Measurements from ENCODE around the gene TNRC6C.
A peak's percentile ranks its signal among the peaks of the same experiment; 100 is the strongest.
"Not testable (repeated sequence)": the region's sequence is repeated elsewhere in the genome, so short reads cannot be mapped to it uniquely, and the experiment has no call there.

The TNRC6C gene

DNA sequence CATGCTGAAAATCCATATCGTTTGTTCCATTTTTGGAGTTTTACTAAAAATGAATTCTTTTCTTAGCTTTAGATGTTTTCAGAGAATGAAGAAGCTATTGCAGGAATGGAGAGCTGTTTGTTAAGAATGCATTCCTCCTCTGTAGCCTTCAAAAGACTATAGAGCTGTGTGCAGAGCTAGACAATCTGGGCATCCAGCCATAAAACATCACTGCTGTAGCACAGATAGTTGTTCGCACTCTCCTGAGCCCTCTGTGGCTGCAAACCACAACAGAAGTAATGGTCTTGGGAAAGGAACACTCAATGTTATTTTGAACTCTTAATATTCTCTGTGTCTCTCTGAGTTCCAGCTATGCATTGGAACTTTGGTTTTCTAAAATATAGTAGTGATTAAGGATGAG lies 4.9 kb downstream of the TNRC6C start:
- DNase-seq = no peak

DNA sequence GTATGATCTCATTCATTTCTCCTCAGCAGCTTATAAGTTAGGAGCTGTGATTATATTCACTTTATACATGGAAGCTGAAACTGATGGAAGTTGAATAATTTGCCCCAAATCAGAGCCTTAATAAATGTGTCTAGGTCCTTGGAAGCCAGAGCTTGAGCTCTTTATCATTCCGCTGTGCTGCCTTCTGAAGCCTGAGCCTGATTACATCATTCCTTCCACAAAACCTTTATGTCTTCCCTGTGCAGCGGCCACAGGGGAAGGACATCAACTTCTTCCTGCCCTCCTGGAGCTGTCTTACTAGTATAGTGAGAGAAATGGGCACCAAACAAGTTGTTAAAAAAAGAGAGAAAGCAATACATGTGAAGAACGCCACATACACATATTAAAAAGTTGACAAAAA lies 6.8 kb downstream of the TNRC6C start:
- no peak for DNase-seq

DNA sequence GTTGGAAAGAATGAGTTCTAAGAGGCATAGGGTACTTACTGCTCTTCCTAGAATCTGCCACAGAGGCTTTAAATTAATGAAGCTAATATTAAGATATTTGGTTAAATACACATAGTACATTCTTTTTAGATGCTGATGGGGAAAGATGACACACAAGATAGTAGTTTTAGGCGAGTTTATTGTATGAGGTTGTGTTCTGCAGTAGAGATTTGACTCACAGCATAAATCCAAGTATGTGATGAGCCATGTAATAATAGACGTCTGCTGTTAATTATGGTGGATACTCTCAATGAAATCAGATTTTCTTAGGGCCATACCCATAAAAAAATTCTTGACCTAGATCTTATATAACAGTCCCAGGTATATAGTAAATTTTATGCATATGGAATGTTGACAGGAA lies 8.0 kb downstream of the TNRC6C start:
- no peak for DNase-seq

DNA sequence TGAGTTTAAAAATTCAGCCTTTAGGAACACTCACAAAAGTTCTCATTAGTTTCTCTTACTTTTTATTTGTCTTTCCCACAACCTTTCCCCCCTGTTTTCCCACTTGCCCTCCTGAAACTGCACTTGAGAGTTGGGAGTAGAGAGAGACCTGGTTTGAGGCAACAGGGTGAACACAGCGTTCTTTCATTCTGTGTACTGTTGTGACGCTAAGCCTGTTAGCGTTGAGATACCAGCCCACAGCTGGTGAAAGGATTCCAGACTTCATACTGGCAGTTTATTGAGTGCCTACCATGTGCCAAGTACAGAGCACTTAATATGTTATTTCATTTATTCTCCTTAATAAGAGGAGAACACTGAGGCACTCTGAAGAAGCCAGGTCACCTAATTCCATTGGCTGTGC lies 10.3 kb downstream of the TNRC6C start:
- DNase-seq = no peak

DNA sequence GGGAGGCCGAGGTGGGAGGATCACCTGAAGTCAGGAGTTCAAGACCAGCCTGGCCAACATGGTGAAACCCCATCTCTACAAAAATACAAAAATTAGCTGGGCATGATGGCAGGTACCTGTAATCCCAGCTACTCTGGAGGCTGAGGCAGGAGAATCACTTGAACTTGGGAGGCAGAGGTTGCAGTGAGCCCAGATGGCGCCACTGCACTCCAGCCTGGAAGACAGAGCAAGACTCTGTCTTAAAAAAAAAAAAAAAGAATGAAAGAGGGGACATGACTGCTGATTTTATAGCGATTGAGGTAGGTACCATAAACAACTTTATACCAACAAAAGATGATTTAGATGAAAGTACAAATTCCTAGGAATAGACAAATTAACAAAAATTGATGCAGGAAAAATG lies 13.8 kb downstream of the TNRC6C start:
- not testable (repeated sequence) for DNase-seq

DNA sequence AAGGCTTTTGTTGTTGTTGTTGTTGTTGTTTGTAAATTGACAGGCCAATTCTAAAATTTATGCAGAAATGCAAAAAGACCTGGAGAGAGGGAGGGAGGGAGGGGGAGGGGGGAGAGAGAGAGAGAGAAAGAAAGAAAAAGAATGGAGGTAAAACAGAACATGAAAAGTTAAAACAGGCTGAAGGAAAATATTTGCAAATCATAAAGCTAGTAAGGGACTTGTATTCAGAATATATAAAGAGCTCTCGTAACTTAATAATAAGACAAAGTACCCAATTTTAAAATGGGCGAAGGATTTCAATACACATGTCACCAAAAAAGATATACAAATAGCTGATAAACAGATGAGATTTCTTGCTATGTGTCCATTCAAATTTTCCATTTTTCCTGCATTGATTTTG lies 15.4 kb downstream of the TNRC6C start:
- no peak for DNase-seq

DNA sequence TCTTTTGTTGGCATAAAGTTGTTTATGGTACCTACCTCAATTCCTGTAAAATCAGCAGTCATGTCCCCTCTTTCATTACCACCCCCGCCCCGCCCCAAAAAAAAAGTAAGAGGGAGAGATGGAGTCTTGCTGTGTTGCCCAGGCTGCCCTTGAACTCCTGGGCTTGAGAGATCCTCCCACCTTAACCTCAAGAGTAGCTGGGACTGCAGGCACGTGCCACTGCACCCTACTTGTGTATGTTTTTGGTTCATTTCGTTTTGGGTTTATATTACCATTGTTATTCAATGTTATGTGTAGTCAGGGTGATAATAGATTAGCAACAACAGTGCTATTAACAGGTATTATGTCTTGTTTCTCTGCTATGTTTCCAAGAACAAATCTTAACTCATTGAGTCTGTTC lies 15.9 kb downstream of the TNRC6C start:
- no peak for DNase-seq

DNA sequence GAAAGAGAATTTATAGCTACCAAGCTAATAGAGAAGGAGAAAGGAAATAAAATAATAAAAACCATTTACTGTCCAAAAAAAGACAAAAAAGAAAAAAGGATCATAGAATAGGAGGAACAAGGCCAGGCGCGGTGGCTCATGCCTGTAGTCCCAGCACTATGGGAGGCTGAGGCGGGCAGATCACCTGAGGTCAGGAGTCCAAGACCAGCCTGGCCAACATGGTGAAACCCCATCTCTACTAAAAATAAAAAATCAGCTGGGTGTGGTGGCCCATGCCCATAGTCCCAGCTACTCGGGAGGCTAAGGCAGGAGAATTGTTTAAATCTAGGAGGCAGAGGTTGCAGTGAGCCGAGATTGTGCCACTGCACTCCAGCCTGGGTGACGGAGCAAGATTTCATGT lies 23.9 kb downstream of the TNRC6C start:
- not testable (repeated sequence) for DNase-seq

DNA sequence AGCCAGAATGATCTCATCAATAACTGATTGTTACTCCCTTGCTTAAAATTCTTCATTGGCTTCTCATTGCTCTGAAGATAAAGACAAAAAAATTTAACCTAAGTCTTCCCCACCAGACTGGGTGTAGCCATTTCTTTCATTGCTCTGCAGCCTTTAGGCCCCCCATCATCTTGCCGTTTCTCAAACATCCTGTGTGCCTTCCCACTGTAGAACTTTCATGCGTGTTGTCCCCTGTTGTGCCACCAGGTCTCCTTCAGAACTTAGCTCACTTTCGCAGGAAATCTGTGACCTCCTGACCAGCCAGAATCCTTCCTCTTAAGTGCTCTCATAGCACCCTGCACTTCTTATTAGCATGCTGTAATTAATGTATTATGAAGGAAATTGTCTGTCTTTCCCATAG lies 31.8 kb downstream of the TNRC6C start:
- DNase-seq = no peak

DNA sequence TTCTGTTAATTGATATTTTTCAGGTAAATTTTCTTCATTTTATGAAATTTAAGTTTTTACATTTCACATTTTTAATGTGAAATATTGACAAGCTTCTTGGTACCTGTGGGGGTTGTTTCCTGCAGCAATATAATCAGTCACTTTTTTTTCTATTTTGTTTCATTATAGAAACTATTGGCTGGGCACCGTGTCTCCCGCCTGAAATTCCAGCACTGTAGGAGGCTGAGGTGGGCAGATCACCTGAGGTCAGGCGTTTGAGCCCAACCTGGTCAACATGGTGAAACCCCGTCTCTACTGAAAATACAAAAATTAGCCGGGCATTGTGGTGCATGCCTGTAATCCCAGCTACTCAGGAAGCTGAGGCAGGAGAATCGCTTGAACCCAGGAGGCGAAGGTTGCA lies 35.2 kb downstream of the TNRC6C start:
- DNase-seq = not testable (repeated sequence)

DNA sequence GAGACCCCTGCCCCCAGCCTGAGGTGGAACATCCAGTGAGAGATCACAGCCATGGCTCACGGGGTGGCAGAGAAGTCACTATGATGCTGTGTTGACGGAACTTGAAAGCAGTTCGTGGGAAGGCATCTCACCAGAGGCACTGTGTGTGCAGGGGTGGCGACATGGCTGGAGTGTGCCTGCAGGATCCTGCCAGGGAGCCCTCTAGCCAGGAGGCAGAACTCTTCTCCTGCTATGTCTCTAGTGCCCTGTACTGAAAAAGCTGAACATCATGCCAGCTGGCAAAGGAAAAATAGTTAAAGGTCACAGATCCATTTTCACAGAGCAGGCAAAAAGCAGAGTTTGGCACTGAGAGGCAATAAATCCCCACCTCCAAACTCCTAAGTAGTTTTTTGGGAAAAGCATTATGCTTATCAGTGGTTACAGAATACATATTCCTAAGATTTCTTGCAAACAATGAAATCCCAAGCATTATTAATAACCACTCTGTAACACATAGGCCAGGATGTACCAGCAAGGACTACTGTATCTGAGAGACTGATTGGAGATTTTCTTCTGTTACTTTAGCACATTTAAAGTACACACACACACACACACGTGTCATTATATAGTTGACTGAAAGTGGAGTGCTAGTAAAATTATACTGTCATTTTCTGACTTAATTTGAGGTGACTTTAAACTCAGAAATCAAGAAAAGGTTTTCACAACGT lies 36.8 kb downstream of the TNRC6C start:
- no peak for DNase-seq

DNA sequence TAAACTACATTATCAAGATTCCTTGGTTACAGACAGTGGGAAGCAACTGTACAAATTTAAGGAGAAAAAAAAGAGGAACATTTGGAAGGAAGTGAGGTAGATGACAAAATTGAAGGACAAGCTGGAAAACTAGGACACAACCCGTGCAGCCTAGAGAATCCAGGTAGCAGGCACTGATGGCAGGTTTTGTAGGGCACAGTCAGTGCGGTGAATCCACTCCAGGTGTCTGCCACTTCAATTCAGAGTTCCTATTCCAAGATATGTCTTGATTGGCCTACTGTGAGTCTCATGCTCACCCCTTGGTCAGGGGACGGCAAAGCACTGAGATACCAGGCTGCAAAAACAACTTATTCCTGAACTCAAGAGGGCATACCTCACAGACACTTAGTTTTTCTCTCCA lies 37.8 kb downstream of the TNRC6C start:
- no peak for DNase-seq

DNA sequence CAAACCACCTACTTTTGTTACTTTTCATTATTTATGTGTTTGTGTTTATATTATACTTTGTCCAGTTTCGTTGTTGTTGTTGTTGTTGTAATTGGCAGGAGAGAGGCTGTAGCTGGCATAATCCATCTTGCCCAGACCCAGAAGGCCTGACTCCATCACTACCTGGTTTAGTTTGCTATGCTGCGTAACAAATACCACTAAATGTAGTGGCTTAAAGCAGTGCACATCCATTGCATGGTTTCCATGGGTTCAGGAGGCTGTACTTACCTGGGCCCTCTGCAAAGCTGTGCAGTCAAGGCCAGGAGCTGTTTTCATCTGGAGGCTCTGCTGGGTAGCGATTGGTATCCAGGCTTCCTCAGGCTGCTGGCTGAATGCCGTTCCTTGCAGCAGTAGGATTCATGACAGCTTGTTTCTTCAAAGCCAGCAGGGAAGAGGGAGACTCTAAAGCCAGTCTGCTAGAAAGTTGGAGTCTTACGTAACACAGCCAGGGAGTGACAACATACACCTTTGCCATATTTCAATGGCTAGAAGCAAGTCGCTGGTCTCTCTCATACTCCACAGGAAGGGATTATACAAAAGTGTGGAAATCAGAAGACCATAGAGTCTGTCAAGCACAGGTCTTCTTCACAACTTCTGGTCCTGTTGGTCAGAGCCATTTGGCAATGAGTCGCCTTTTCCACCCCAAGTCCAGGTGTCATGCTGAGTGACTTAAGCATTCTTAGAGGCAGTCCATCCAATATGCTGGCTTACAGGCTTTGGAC lies 41.1 kb downstream of the TNRC6C start:
- no peak for DNase-seq

DNA sequence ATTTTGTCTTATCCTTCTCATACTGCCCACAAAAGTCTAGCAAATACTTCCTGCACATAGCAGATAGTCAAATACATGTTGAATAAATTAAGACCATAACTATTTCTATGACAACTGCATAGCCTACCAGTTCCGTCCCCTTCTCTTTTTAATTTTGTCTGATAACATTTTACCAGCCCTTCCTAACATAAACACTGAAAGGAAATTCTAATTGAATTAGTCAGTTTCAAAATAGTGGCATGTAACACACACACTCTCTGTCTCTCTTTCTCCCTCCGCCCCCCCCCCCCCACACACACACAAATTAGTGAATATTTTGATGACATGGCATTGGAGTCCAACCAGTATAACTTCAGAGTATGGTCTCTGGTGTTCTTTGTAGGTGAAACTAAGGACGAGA lies 41.8 kb downstream of the TNRC6C start:
- no peak for DNase-seq

DNA sequence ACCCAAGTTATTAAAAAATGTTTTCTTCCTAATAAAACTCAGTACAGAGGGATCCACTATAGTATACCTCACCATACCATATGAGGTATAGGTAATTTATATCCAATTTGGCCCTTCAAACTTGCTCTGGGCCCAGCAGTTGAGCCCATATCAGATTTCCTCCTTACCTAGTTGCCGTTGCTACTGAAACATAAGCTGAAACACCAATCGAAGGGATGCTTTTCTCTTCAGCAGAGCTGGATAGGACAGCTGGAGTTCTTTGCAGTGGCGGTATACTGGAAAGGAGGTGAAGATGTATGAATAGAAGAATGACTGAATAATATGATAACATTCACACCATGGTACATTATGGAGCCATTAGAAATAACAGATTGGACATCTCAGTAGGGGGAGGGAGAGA lies 42.7 kb downstream of the TNRC6C start:
- DNase-seq = no peak

DNA sequence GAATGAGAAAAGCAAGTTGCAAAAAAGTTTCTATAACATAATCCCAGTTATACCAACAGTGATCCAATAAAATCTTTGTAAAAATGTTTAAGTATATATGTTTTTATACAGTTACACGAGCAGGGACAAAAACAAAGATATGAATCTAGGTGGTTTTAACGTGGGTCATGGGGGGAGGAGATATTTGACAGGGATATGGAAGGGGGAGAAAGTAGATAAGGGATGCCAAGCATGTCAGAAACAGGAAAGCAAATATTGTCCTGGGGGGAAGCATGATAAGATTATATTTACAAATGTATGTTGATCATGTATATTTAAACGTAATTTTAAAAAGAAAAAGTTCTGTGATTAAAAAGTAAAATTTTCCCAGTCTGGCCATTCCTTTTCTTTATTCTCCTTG lies 43.1 kb downstream of the TNRC6C start:
- DNase-seq = no peak

DNA sequence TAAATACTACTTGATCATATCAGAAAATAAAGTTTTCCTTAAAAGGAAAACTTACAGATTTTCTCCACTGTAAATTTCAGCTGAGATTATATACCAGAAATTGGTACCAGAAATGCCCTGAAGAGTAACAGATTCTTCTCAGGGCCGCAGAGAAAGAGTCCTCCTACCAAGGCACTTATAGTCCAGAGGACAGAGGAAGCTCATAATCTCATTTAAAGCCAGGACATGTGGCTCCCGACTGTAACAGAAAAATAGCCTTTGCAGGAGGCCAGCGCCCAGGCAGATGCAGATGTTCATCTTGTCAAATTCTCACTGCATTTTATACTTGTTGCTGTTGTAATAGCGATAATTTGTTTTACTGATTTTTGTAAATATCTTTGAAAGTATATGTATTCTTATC lies 43.7 kb downstream of the TNRC6C start:
- no peak for DNase-seq

DNA sequence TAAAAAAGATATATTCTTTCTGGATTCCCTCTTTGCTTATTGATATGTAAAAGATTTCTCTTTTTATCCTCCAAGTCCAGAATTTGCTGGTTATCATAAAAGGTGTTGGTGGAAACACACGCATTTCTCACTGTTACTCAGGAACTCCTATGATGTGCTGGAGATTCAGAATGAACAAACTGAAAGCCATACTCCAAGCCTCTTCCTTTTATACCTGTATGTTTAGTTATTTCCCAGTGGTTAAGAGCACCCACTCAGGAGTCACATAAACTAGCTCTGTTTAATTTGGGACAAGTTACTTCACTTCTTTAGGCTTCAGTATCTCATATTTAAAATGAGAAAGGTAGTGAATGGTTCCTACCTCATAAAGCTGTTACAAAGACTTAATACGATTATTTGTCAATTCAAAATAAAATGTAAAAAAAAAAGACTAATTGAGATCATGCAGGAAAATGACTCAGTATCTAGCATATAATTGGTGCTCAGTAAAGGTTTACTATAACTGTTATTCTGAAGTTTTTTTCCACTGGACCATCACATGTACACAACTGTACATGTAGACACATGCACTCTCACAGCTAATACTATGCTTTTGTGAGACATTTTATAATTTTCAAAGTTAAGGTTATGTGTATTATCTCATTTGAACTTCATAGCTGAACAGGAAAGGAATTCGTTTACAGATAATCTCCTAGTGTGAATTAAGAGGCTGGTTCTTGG lies 47.1 kb downstream of the TNRC6C start:
- no peak for DNase-seq

DNA sequence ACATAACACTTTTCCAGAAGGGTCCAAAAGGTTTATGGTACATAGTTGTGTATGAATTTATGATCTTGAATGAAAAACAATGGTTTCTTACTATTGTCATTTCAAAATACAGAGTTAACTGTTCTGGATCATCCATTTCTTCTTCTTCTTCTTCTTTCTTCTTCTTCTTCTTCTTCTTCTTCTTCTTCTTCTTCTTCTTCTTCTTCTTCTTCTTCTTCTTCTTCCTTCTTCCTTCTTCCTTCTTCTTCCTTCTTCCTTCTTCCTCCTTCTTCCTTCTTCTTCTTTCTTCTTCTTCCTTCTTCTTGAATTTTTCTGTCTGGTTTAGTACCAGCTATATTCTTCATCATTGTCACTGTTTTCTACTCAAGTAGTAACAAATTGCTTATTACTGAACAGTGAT lies 47.8 kb downstream of the TNRC6C start:
- no peak for DNase-seq

DNA sequence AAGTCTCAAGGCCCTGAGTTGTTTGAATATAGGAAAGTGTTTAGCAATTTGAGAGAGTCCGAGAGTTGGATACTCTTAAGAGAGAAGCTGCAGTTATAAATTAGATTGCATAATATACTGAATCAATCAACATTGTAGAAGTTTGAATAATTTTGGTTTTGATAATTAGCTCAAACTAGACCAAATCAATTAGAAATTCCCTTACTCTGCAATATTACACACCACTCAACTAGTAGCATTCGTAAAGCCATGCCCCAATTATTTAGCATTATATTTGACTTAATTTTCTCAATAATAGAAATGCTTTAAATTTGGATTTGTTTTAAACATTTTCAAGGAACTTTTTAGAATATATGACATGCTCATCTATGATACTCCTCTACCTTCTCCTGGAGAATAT lies 49.1 kb downstream of the TNRC6C start:
- DNase-seq = no peak

DNA sequence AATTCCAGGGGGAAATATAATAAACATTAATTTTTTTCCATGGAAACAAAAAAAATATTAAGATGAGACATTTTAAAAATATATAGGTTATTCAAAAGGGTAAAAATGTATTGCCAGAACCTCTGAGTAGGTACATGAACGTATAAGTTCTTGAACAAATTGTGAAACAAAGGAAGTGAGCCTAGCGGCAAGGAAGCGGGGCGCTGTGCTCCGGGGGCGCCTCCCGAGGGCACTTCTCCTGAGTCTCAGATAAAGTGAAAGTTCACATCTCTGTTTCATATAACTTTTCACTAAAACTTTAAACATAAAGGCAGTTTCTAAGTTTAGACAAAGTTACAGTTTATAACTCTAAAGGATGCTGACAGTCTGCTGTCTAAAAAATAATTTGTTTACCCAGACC lies 52.3 kb downstream of the TNRC6C start:
- DNase-seq = no peak

DNA sequence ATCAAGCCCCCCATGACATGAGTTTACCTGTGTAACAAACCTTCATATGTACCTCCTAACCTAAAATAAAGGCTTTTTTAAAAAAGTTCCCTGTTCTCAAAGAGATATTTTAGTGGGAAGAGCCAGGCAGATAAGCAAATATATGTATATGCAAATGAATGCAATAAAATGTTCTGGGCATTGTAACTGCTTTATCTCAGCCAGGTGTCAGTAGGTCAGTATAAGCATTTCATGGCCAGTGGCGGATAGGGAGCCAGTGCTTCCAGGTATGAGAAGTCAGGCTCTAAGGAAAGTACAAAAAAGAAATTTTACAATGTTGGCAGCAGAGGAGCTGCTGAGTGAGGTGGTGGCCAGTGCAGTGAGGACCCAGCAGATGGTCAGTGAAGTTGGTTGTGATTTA lies 53.9 kb downstream of the TNRC6C start:
- no peak for DNase-seq

DNA sequence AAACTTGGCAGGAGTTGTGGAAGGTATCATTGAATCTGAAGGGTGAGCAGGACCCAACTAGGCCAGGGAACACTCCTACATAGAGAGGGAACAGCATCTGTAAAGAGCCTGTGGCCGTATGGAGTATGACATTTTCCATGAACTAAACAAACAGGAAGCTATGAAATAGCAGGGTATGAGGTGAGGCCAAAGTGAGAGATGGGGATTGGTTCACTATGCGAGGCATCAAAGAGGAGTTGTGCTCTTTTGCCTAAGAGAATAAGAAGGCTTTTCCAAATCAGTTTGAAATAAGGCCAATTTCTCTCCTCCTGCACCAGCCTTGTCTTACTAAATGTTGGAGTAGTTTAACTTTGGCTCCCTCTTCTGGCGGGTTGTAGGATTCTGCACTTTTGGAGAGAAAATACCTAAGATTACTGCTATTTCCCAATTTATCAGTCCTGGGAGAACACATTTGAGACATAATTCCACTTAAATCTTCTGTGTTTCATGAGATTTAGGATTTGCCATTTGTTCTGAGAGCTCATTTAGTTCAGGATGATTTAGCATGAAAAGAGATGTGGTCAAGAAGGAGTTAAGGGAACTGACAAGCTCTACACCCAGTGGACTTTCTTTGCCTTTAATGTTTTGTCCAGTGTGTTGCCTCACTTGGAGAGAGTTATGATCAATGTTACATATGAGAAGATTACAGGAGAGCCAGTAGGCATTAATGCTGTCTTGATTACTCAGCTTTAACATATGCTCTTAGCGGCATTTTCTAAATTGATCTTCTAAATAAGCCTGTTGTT lies 55.4 kb downstream of the TNRC6C start:
- DNase-seq = peak; percentile 25
